GM19238 (cell line): ENCODE data around the gene KRTAP4-8.
"Not testable (repeated sequence)": the region's sequence is repeated elsewhere in the genome, so short reads cannot be mapped to it uniquely, and the experiment has no call there.

Source experiments
- DNase-seq: peaks from one replicate; pipeline ENCODE4 v3.0.0; 2011; ENCODE audit warnings: low spot score; ENCODE audit not compliant: insufficient read length

KRTAP4-8 gene

GRCh38 chr17:41098042-41098441, at the start of gene KRTAP4-8:
TSS of gene KRTAP4-8 (minus strand) at chr17:41098142. CDS start at chr17:41098084, 58 bp downstream.
- DNase-seq = no peak

GRCh38 chr17:41145261-41145660, 47.3 kb upstream of the KRTAP4-8 start:
- DNase-seq = no peak

DNA sequence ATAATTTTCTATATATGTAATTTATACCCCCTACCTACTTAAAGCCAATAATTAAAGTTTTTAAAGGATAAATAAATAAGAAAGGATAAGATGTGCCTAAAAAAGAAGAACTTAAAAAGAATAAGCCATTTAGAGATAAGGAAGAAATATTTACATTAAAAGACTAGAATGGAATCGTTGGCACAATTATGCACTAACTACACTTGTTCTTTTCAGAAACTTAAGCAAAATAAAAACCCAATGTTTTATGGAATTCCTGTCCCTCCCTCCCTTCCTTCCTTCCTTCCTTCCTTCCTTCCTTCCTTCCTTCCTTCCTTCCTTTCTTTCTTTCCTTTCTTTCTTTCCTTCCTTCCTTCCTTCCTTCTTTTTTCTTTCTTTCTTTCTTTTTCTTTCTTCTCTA, 46.9 kb upstream of the KRTAP4-8 start:
- no peak for DNase-seq

- DNase-seq = no peak
Observed at GRCh38 chr17:41141361-41141760, 43.4 kb upstream of the KRTAP4-8 start.

DNA sequence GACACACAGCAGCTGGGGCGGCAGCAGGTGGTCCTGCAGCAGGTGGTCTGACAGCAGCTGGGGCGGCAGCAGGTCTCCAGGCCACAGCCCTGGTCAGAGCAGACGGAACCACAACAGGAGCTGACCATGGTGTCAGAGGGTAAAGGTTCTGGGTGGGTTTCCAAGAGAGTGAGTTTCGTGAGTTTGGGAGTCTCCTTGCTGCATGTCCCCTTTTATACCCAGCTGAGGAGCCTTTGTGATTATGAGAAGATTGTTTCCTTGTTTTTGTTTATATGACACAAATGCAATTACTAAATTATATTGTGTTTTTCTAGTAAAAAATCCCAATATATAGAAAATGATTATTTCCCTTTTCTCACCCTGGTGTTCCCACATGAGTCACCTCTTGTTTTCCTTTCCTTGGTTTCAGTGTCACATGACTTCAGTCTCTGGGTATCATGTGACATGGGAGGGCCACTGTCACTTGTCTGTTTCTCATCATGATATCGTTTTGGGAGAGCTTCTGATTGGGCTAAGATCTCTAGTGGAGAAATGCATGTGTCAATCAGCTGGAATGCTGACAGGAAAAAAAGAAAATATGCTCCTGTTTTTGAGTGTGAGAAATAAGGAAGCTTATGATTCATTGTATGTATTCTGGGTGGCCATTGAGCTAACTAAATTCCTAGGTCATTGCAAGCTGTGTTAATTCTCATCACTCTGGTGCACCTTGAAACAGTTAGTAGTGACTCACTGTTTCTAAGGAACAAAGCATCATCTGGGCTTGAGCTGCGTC, 42.6 kb upstream of the KRTAP4-8 start, which contains the start of gene KRTAP4-6:
KRTAP4-6 (minus strand) TSS at position 185 of the 772 bp plus-strand sequence; CDS start at position 128, 57 bp downstream.
- DNase-seq = no peak

- not testable (repeated sequence) for DNase-seq
Observed at GRCh38 chr17:41139865-41140264, 41.9 kb upstream of the KRTAP4-8 start.

DNA sequence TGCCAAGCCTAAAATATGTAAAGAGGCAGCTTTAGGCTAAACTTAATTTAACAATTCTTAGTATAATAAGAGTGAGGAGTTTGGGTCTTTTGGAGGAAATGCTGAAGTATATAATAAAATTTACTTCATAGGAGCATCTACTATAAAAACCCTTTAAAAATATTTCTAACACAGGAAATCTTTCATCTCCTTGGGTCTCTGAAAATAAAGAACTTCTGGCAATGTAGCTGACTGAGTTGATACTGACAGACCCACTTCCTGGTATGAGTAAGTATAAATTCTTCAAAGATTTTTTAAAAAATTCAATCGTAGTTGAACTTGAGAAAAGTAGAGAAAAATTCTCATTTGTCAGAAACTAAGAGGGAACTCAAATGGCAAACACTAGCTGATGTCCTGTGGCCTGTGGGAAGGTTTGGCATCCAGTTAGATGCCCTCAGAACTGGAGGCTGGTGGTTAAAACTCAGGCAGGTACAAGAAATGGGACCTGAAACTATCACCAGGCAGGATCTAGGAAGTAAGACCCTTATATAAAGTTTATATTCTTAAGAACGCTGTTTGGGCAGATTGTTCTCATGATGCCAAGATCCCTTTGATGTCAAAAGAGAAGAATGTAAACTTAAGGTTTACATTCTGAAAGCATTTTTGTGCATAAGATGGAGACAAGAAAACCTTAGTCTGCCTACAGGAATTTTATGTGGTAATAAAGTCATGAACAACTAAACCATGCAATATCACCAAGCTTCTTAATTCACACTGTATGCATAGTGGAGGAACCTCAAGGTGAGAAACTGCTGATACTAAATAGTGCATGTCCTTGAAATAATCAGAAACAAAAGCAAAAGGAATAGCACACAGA, 36.2 kb upstream of the KRTAP4-8 start:
- no peak for DNase-seq

GRCh38 chr17:41131979-41132378, 34.0 kb upstream of the KRTAP4-8 start:
- no peak for DNase-seq

GRCh38 chr17:41127371-41127770, 29.4 kb upstream of the KRTAP4-8 start:
- no peak for DNase-seq

DNA sequence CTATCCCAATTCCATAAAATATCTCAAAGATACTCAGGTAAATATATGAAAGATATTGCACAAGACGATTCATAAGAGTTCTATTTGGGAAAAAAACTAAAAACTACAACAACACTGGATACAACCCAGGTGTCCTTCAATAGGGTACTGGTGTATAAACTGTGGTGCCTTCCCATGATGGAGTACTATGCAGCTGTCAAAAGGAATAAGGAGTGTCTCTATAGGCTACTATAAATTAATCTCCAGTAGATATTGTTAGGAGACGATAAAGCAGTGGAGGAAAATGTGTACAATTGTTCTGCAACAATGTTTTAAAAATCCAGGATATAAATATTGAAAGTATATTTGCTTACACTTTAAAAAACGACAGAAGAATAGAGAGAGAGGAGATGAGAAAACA, 28.5 kb upstream of the KRTAP4-8 start:
- DNase-seq = no peak

DNA sequence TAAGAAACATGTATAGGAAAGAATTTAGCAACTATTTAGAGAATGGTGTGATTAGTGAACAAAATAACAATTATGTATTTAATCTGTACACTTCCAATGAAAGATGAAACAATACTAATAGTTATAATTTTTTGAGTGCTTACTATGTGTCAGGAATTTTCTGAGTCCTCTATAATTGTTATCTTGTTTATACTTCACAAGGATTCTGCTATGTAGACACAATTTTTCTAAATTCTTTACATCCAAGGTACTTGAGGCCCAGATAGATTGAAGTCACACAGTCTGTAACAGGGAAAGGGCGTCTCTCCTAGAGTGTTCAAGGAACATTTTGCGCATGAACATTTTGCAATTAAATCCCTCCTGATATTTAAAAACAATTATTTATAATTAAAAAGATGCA, 27.1 kb upstream of the KRTAP4-8 start:
- no peak for DNase-seq

DNA sequence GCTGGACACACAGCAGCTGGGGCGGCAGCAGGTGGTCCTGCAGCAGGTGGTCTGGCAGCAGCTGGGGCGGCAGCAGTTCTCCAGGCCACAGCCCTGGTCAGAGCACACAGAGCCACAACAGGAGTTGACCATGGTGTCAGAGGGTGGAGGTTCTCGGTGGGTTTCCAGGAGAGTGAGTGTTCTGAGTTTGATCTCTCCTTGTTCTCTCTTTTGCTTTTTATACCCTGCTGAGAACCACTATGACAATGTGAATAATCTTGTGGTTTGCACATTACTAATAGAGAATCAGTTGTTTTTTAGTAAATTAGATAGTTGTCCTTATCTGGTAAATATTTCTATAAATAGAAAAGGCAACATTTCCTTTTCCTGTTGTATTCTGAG, 26.0 kb upstream of the KRTAP4-8 start, which contains the start of gene KRTAP4-12:
KRTAP4-12 (minus strand) TSS at position 192 of the 381 bp plus-strand sequence; CDS start at position 132, 60 bp downstream.
- not testable (repeated sequence) for DNase-seq

DNA sequence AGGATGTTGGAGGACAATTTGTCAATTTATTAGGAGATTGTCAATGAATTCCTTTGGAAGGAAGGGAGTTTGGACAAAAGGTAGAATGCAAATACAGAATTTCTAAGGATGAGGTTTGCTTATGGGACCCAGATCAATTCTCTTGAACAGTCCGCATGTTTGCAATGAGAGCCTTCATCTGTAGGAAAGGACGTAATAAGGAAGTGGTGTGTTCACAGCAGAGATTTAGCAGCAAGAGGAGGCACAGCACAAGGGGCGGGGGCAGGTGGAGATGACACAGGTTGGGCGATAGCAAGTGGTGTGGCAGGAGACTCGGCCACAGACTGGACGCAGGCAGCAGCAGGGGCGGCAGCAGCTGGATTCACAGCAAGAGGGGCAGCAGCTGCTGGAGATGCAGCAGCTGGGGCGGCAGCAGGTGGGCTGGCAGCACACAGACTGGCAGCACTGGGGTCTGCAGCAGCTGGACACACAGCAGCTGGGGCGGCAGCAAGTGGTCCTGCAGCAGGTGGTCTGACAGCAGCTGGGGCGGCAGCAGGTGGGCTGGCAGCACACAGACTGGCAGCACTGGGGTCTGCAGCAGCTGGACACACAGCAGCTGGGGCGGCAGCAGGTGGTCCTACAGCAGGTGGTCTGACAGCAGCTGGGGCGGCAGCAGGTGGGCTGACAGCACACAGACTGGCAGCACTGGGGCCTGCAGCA, 25.5 kb upstream of the KRTAP4-8 start:
- not testable (repeated sequence) for DNase-seq

DNA sequence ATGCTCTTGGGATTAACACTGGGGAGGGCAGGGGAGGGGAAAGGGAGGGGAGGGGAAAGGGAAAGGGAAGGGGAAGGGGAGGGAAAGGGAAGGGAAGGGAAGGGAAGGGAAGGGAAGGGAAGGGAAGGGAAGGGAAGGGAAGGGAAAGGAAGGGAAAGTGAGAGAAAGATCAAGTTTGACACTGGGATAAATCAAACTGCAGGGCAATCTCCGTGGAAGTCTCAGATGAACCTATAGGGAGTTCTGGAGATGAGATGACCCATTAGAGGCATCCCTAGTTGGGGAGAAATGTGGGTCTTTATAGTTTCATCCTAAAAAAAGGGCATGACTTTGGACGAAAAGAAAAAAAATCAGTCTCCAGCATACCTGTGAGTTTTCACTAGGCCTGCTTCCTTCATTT, 23.8 kb upstream of the KRTAP4-8 start:
- DNase-seq = no peak

DNA sequence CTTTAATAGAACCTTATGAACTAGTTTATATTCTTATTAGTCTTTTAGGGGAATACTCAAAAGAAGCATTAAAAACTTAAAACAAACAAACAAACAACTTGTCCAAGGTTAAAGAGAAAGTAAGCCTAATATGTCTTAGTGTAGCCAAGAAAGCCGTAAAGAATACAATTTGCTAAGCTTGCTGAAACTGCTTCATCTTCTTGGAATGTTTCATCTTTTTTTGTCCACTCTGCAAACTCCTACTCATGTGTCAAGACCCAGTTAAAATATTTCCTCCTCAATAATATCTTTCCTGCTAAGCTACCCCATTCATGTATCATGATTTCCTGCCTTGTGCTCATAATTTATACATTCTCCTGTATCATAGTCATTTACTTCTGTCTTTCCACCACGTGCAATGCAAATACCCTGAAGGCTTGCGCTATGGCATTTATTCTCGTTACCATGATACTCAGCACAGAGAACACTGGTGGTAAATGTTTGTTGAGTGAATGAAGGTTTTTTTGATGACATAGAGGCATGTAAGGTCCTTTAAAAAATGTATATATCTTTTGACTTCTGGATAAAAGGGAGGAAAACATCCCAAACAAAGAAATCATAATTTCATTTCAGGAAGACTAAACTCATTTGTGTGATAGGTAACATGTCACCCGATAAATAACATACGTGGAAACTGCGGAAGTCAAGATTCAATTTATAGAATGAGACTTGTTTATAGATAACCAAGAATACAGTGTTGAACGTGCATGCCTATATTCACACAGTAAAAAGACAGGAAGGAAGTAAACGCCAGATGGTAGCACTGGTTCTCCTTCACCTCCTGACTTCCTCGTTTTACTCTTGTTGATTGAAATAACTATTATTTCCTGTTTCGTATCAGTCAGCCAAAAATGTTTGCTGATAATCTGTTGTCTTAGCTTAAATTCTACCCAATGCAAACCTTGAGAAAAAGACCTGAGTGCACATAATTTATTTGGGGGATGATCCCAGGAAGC, 22.1 kb upstream of the KRTAP4-8 start:
- not testable (repeated sequence) for DNase-seq

DNA sequence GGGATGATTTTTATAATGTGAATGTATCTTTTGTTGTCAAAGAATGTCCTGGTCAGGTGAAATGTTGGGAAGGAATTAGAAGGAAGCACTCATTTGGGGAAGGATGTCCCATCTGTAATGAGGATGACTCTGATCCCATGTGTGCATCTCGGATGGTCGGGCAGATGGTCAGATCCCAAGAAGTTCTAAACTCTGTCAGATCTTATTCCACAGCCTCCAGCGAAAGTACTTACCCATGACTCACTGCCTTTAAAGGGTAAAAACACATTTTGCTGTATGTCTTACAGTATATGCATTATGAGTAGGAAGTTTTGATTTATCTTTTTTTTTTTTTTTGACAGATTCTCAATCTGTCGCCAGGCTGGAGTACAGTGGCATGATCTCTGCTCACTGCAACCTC, 20.8 kb upstream of the KRTAP4-8 start:
- no peak for DNase-seq

DNA sequence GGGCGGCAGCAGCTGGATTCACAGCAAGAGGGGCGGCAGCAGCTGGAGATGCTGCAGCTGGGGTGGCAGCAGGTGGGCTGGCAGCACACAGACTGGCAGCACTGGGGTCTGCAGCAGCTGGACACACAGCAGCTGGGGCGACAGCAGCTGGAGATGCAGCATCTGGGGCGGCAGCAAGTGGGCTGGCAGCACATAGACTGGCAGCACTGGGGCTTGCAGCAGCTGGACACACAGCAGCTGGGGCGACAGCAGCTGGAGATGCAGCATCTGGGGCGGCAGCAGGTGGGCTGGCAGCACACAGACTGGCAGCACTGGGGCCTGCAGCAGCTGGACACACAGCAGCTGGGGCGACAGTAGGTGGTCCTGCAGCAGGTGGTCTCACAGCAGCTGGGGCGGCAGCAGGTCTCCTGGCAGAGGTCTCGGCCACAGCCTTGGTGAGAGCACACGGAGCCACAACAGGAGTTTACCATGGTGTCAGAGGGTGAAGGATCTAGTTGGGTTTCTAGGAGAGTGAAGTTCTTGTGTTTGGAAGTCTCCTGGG, 20.0 kb upstream of the KRTAP4-8 start, which contains the start of gene KRTAP4-11:
KRTAP4-11 (minus strand) TSS at position 528 of the 541 bp plus-strand sequence; CDS start at position 470, 58 bp downstream.
- not testable (repeated sequence) for DNase-seq

DNA sequence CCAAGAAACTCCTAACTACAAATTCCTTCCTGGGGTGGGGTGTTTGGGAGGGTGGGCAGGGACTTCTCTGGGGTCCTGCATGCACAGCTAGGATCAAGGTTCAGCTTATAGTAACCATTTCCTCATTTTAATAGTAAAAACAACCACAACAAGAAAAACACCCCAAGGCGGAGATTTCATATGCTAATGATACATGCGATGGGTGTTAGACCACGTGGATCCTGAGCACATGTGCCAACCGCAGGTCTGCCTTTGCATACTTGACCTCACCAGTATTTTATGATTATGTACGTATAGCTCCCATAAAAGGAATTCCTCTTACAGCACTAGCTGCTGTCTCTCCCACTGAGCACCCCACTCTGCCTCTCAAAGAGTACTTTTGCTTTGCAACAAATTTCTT, 18.4 kb upstream of the KRTAP4-8 start:
- DNase-seq = no peak

- no peak for DNase-seq
Observed at GRCh38 chr17:41111151-41111885, 13.4 kb upstream of the KRTAP4-8 start.
